ENCODE measurements around the gene GRIK2. TPM values are rescaled to one million over a fixed set of nuclear protein-coding genes. Genes with fewer than 3 reads are reported as not detected.

GRIK2 gene
- total and polyA plus RNA-seq, 2 donors (not counting 3 experiments of a cell fraction or from before 2014, with no cell fraction given) = not detected

- H3K79me2 ChIP-seq (ENCODE audit: control insufficient read depth, insufficient read depth, low read length) = no peaks in the 10 kb centered on the region
- CTCF ChIA-PET = no interaction called here
- no peaks in the 10 kb centered on the region for H3K36me3 ChIP-seq (ENCODE audit: control insufficient read depth in 2 of 2, extremely low read depth in 1 of 2, insufficient read depth in 2 of 2, low read length in 2 of 2)
- no peak overlapping the region for H3K4me2 ChIP-seq (ENCODE audit: insufficient read depth, low read length)
- BruUV-seq (replicated peaks) = no TSS peak
- DNase-seq (ENCODE audit: low read depth, low spot score) = no peak
- no peak overlapping the region for H3K9ac ChIP-seq (replicated peaks; ENCODE audit: extremely low read depth, insufficient read depth, low read length)
- dilution Hi-C loops (cut with MboI; ENCODE audit: extremely low pct_ligation_motif_present, low sequenced_read_pairs) (no loop called here), intact Hi-C loops (cut with micrococcal nuclease) (no loop called here)
- POLR2A ChIA-PET = no interaction called here
- no peak overlapping the region for H3K27ac ChIP-seq (ENCODE audit: insufficient read depth, low read depth, low read length)
- H3K4me3 ChIP-seq (replicated peaks in 1 of 3; ENCODE audit: insufficient read depth in 1 of 3, low read depth in 1 of 3, low read length in 3 of 3) = no peak overlapping the region
- H3K4me1 ChIP-seq (ENCODE audit: control insufficient read depth, extremely low read depth, insufficient read depth, low read length) = no peaks in the 10 kb centered on the region
- no peaks in the 10 kb centered on the region for H3K9me1 ChIP-seq (replicated peaks; ENCODE audit: control insufficient read depth, extremely low read depth, insufficient read depth, low read length)
- no peak overlapping the region for H2AFZ ChIP-seq (ENCODE audit: low read depth, low read length)
- H3K27me3 ChIP-seq (ENCODE audit: control insufficient read depth in 2 of 2, insufficient read depth in 2 of 2, low read length in 2 of 2) = no peaks in the 10 kb centered on the region
- H4K20me1 ChIP-seq (replicated peaks; ENCODE audit: control insufficient read depth, extremely low read depth, insufficient read depth, low read length) = no peaks in the 10 kb centered on the region
- no peak for TF ChIP-seq GATA2 (IDR thresholded peaks at IDR 0.05; ENCODE audit: insufficient read depth, insufficient read length, low read depth, low read length)
- no peak for TF ChIP-seq EZH2 (IDR thresholded peaks at IDR 0.05; ENCODE audit: borderline replicate concordance, low read depth, low read length, severe bottlenecking)
- TF ChIP-seq MAX (IDR thresholded peaks at IDR 0.05; ENCODE audit: insufficient read depth, insufficient read length) = no peak
- no peak for TF ChIP-seq MYC (IDR thresholded peaks at IDR 0.05; ENCODE audit: low read depth, low read length)
- no peak for TF ChIP-seq CTCF (IDR thresholded peaks at IDR 0.05; ENCODE audit: extremely low read depth in 1 of 2, insufficient read depth in 1 of 2, low read depth in 1 of 2, low read length in 2 of 2)
- TF ChIP-seq POLR2A (IDR thresholded peaks at IDR 0.05; ENCODE audit: low read depth, low read length) = no peak
- TF ChIP-seq POLR2AphosphoS5 (IDR thresholded peaks at IDR 0.05; ENCODE audit: insufficient read depth, low read depth, low read length) = no peak
- TF ChIP-seq JUN (IDR thresholded peaks at IDR 0.05; ENCODE audit: borderline replicate concordance, insufficient read depth, insufficient read length, low read depth) = no peak
- TF ChIP-seq FOS (IDR thresholded peaks at IDR 0.05; ENCODE audit: borderline replicate concordance, insufficient read depth, low read length) = no peak
- no peak for FAIRE-seq
- no peaks in the 10 kb centered on the region for H3K9me3 ChIP-seq (replicated peaks; ENCODE audit: control insufficient read depth, insufficient read depth, low read length)
Observed at GRCh38 chr6:101444717-101445116, 51.2 kb downstream of the GRIK2 start.

Measured in endothelial cell of umbilical vein (primary cell).